Adrenal gland (tissue), 5 donors: ENCODE data around the gene DIO3.

Experiments used
- CTCF ChIP-seq, 6 experiments: fragments of 450-650 bp in 4 of 6; fragments of 200-600 bp in 2 of 6; sonication (generic) in 1 of 6; IDR thresholded peaks; 1 replicate in 5 of 6; 2 replicates in 1 of 6; pipeline versions ENCODE4 v1.5.1 to v1.8.0; 2016 to 2021; ENCODE audit warnings: antibody characterized with exemption in 6 of 6, mild to moderate bottlenecking in 2 of 6, moderate library complexity in 1 of 6
- POLR2A ChIP-seq, 2 donors: fragments of 450-650 bp; IDR thresholded peaks; one replicate each; pipeline ENCODE4 v1.6.1; 2017; ENCODE audit warnings: antibody characterized with exemption in 2 of 2, mild to moderate bottlenecking in 2 of 2, moderate library complexity in 1 of 2
- donor health status: DM: no; HTN: no; CAD: no.

GRCh38 chr14:101516401-101516800 lies 44.9 kb upstream of the DIO3 start:
- TF ChIP-seq CTCF (IDR thresholded peaks at IDR 0.05) (no peak), POLR2A (IDR thresholded peaks at IDR 0.05) (no peak)
